Measurements from ENCODE around the gene PDLIM7.
A peak's percentile ranks its signal among the peaks of the same experiment; 100 is the strongest.

The PDLIM7 gene

DNA sequence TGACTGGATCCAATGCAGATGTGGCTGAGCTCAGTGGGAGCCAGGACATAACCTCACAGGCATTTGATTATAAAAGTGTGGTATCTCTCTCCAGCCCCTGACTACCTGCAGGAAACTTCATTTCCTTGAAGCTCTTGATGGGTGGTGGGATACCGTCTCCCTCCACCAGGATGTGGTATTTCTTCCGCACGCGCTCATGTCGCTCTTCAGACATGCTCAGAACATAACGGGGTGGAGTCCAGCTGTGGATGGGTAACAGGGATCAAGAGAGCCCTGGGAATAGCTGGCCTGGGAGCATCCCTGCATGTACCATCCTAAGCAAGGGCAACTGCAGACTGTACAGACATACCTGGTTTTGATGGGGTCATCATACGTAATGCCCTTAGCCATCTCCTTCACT lies 18.2 kb upstream of the PDLIM7 start:
- peak overlapping the region; percentile 80 for H3K4me3 ChIP-seq (ENCODE audit: low read length)
- TF ChIP-seq ZNF274 (IDR thresholded peaks at IDR 0.05; ENCODE audit: low read depth, low read length): no peak

DNA sequence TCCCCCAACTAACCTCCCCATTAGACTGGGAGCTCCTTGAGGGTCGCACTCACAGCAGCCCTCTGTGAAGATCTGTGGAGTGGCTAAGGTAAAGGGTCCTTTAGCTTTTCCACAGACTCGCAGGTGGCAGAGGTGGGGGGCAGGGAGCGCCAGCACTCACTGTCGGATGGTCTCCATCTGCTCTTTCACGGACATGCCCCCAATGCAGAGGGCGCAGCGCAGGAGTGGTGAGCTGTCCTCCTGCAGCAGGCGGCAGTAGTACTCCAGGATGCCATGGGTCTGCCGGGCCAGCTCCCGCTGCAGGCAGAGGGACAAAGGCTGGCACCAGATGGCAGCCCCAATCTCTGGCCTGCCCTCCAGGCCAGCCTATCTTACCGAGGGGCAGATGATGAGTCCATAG lies 17.1 kb upstream of the PDLIM7 start:
- H3K4me3 ChIP-seq (ENCODE audit: low read length): no peak overlapping the region
- no peak for TF ChIP-seq ZNF274 (IDR thresholded peaks at IDR 0.05; ENCODE audit: low read depth, low read length)

DNA sequence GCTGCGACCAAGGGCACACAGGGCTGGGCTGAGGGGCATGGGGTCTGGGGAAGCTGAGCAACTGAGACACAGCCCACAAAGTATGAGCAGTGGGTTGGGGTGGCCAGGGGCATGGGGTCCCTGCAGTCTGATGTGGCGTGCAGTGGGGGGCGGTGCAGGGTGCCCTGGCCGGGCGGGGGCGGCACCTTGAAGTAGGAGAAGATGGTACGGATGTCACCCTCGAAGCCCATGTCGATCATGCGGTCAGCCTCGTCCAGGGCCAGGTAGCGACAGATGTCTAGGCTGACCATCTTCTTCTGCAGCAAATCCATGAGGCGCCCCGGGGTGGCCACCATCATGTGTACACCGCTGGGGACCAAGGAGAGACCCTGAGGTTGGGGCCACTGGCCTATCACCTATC lies 16.1 kb upstream of the PDLIM7 start:
- no peak overlapping the region for H3K4me3 ChIP-seq (ENCODE audit: low read length)
- TF ChIP-seq ZNF274 (IDR thresholded peaks at IDR 0.05; ENCODE audit: low read depth, low read length): no peak

DNA sequence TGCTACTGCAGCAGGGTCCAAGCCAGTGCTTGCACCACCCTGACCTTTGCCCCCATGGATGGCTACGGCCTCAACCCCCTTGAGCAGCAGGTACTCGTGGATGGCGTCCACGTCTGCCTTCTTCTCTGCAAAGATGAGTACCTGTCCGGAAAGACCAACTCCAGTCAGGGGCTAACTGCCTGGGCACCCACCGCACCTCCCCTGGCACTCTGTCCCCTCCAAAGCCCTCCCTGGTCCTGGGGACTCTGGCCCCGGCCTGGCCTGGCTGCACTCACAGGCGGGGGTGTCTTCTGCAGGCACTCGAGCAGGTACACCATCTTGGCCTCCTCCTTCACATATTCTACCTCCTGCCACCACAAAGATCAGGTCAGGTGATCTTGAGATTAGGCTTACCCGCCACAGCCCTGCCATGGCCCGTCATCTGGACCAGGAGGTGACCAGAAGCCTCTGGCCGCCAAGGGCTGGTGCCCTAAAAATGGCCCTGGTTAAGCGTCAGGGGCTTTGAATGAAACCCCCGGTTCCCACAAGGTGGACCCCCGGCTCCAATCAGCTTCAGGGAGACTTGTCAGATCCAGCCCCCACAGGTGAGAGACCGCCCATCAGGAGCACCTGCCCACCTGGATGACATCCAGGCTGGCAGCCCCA lies 15.5 kb upstream of the PDLIM7 start:
- no peak for TF ChIP-seq ZNF274 (IDR thresholded peaks at IDR 0.05; ENCODE audit: low read depth, low read length)
- H3K4me3 ChIP-seq (ENCODE audit: low read length): no peak overlapping the region

DNA sequence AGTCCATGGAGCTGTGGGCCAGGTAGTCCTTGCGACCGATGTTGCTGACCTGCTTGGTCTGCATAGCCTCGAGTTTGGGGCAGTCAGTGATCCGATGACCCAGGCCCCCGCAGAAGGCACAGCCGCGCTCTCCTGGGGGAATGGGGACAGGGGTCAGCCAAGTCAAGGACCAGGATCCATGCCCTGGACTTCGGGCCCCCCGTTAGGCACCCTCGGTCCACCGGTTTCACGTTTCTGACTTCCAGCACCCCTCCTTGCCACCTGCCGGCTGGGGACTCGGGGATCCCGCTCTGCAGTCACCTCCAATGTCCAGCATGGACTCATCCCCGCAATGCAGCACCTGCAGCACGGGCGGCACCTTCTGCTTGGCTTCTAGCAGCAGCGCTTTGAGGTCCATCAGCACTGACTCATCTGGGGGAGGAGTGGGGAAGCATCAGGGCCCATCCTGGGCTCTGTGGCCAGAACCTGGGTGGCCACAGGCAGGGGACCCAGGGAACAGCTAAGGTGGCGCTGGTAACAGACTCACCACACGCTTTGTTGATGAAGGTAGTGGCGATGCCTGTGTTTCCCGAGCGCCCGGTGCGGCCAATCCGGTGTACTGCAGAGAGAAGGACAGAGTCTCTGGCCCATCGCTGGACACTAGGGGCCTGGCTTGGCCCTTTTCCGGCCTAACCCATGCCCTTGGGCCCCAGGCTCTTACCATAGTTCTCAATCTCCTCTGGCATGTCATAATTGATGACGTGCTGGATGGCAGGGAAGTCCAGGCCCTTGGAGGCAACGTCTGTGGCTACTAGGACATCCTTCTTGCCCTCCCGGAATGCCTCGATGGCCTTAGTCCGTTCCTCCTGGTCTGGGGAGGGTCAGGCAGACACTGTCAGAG lies 14.6 kb upstream of the PDLIM7 start:
- no peak for TF ChIP-seq ZNF274 (IDR thresholded peaks at IDR 0.05; ENCODE audit: low read depth, low read length)
- no peak overlapping the region for H3K4me3 ChIP-seq (ENCODE audit: low read length)

DNA sequence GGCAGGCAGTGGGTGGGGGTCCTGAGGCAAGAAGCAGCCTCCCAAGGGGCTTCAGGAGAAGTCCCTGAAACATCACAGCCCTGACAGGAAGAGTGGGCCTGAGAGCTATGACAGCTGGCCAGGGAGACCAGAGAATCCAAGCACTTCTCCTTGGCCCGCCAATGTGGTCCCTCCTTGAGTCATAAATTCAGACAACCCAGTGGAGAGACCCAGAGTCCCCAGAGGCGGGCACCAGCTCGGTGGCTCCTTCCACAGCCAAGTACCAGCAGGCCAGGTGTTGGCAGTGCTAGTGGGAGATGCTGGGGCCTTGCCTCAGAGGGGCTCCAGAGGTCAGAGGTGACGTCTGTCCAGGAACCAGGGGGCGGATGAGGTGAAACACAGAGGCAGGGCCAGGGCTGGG lies 13.8 kb upstream of the PDLIM7 start:
- H3K4me3 ChIP-seq (ENCODE audit: low read length): no peak overlapping the region
- TF ChIP-seq ZNF274 (IDR thresholded peaks at IDR 0.05; ENCODE audit: low read depth, low read length): no peak

DNA sequence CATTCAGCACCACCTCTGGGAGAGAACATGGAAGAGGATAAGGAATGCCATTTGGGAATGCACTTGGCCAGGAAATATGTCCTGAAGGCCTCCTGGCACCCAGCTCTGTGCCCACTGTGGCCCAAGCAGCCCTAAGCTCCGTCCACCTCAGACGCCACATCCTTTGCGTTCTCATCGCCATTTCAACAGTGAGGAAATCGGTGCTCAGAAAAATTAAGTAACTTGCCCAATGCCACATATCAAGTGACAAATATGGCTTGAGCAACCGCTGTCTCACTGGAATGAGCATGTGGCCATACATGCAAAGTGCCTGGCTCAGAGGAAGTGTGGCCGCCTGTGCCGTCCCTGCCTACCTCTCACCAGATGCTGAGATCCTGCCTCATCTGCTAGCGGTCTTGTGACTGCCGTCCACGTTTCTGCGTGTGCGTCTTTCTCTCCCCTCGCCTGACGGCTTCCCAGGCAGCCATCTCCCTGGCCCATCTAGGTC lies 13.2 kb upstream of the PDLIM7 start:
- TF ChIP-seq ZNF274 (IDR thresholded peaks at IDR 0.05; ENCODE audit: low read depth, low read length): no peak
- H3K4me3 ChIP-seq (ENCODE audit: low read length): peak overlapping the region; percentile 66; the same call in 1 of the 2 replicates

DNA sequence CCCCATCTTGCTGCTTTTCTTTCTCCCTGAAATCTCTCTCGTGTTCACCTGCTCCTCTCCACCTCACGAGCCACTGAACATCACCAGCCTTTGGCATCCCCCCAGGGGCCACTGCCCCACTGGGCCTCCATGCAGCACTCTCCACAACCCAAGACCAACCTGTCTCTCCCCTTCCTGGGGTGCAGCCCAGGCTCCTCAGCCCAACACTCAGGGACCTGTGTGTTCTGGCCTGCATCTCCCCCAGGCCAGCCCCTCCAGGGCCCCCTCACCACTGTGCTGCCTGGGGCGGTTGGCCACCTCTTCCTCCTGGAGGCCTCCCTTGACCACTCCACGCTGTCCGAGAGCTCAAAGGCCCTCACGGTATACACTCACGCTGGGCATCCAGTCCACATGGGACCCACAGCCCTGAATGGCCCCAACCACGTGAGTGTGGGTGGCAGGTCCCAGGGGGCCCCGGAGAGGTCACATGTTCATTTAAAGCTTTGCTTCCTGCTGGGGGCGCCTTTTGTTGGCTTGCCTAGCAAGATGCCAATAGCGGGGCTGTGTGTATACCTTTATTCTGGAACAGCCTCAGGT lies 12.7 kb upstream of the PDLIM7 start:
- no peak for TF ChIP-seq ZNF274 (IDR thresholded peaks at IDR 0.05; ENCODE audit: low read depth, low read length)
- H3K4me3 ChIP-seq (ENCODE audit: low read length): peak overlapping the region; percentile 66; the same call in 1 of the 2 replicates

DNA sequence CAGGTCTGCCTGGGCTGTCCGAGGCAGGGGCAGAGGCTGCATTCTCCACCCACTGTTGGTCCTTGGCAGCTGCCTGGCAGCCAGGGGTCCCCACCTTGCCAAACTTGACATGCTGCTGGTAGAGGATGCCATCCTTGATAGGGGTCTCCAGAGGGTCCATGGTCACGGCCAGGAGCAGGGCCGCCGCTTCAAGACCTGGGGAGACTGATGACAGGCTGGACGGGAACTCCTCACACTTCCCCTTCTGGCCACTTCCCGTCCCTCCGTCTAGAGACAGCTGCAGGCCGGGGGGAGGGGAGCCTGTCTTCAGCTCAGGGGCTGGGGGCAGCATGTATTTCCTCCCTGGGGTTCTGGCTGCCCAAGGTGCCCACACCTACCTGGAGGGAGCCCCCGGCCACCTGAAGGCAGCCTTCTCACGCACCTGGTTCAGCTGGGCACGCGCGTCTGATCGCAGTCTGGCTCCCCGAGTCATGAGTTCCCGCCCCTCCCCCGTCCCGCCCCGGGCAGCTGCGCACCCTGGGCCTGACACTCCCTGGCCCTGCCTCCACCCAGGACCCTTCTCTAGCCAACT lies 12.1 kb upstream of the PDLIM7 start, which contains the start of gene DOK3:
TSS of gene DOK3 (minus strand) at position 446 of the 571 bp plus-strand sequence. CDS start at position 160, 286 bp downstream.
- H3K4me3 ChIP-seq (ENCODE audit: low read length): peak within 1 kb of the TSS; percentile 66; the same call in 1 of the 2 replicates
- TF ChIP-seq ZNF274 (IDR thresholded peaks at IDR 0.05; ENCODE audit: low read depth, low read length): no peak

DNA sequence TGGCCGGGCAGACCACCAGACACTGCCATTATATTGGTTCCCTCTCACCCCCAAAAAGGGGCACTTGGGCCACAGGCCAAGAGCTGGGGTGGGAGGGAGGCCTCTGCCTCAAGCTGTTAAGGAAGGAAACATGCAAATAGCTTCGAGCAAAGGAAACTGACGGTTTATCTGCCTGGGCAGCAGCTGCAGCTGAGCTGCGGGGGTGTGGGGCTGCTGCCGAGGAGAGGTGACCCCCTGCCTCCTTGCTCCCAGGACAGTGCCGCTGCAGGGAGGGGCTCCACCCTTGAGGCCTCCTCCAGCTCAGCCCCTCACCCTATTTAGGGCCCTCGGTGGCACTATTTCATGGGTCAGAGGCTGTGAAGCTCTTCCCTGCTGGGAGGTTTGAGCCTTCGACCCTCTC lies 11.4 kb upstream of the PDLIM7 start:
- peak overlapping the region; percentile 66; the same call in 1 of the 2 replicates for H3K4me3 ChIP-seq (ENCODE audit: low read length)
- TF ChIP-seq ZNF274 (IDR thresholded peaks at IDR 0.05; ENCODE audit: low read depth, low read length): no peak

DNA sequence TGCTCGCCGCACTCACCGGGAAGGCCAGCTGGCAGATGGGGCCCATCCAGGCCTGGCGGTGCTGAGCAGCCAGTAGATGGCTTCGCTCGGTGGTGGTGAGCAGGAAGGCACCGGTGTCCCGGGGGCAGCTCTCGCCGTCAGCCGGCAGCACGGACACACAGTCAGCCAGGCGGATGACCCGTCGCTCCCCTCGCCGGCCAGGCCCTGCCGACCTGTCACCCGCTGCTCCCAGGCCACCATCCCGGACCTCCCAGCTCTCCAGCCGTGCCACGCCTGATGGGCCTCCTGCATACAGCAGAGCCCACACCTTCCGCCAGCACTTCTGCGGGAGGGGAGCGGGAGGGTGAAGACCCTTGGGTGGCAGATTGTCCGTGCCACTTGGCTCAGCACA lies 10.8 kb upstream of the PDLIM7 start:
- H3K4me3 ChIP-seq (ENCODE audit: low read length): peak overlapping the region; percentile 66; the same call in 1 of the 2 replicates

DNA sequence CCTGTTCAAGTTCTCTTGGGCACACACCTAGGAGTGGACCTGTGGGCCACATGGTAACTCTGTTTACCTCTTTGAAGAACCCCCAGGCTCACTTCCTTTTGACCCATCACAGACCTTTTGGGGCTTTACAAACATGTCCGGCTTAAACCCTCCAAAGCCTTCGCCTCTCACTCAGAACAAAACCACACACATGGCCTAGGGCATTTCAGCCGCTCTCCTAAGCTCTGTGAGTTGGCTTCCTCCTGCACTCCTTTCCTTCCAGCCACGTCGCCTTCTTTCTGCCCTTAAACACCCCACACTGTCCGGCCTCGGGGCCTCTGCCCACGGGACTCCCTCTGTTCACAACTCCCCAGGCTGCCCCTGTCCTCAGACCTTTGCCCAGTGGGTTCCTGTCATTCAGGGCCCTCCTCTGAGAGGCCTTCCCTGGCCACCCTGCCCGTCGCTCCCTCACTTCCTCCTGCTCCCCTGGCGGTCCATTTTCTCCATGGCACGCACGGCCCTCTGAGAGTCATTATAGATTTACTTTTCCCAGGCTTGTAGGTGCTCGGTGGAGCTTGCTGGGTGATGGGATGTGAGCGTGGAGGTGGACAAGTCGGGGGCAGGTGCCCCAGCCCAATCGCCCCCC lies 10.3 kb upstream of the PDLIM7 start:
- TF ChIP-seq ZNF274 (IDR thresholded peaks at IDR 0.05; ENCODE audit: low read depth, low read length): no peak

More for the DNA sequence above, 10.8 kb upstream of the PDLIM7 start:
- TF ChIP-seq ZNF274 (IDR thresholded peaks at IDR 0.05; ENCODE audit: low read depth, low read length): no peak

DNA sequence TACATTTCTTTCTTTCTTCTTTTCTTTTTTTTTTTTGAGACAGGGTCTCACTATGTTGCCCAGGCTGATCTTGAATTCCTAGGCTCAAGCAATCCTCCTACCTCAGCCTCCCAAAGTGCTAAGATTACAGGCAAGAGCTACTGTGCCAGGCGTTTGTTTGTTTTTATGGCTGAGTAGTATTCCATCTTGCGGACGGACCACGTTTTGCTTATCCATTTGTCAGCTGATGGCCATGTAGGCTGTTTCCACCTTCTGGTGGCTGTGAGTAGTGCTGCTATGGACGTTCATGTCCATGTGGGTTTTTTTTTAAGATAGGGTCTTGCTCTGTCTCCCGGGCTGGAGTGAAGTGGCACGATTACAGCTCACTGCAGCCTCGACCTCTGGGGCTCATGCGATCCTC lies 9.8 kb upstream of the PDLIM7 start:
- H3K4me3 ChIP-seq (ENCODE audit: low read length): peak overlapping the region; percentile 66; the same call in 1 of the 2 replicates
- TF ChIP-seq ZNF274 (IDR thresholded peaks at IDR 0.05; ENCODE audit: low read depth, low read length): no peak

More for the DNA sequence above, 10.3 kb upstream of the PDLIM7 start:
- H3K4me3 ChIP-seq (ENCODE audit: low read length): peak overlapping the region; percentile 66; the same call in 1 of the 2 replicates

DNA sequence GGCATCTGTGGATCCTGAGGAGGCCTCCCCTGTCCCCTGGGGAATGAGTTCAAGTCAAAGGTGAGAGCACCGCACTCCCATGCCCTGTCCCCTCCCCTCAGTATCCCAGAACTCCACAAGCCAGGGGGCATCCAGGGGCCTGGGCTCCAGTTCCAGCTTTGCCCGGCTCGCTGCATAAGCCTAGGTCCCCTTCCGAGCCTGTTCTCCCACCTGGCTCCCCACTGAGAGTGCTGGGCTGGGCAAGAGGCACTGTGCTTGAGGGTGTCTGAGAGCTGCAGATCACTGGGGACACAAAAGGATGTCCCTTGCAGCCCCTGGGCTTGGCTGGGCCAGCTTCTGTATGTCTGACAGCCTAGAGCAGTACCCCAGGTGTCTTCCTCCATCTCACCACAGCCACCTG lies 7.7 kb upstream of the PDLIM7 start:
- H3K4me3 ChIP-seq (ENCODE audit: low read length): no peak overlapping the region
- no peak for TF ChIP-seq ZNF274 (IDR thresholded peaks at IDR 0.05; ENCODE audit: low read depth, low read length)
